Measurements from ENCODE around the gene PDPN.

PDPN gene

GRCh38 chr1:13583595-13583965 lies at the start of gene PDPN:
PDPN (plus strand) TSS chr1:13583832; CDS start chr1:13584034, 202 bp downstream.
- H3K36me3 ChIP-seq (ENCODE audit: control insufficient read depth in 1 of 2, insufficient read depth in 2 of 2, low read length in 2 of 2): no peaks in the 10 kb centered on the region
- H3K27me3 ChIP-seq (ENCODE audit: low read depth, low read length): peaks cover 10% of the 10 kb centered on the region
- peak within 1 kb of the TSS; percentile 64 to 70 for H3K4me3 ChIP-seq (ENCODE audit: low read depth in 1 of 2, low read length in 2 of 2)
- H3K27ac ChIP-seq (ENCODE audit: low read length): peak within 1 kb of the TSS; percentile 87
- no peaks in the 10 kb centered on the region for H3K4me1 ChIP-seq (ENCODE audit: control insufficient read depth in 1 of 2, insufficient read depth in 2 of 2, low read length in 2 of 2)
- no peaks in the 10 kb centered on the region for H3K9me3 ChIP-seq (ENCODE audit: control insufficient read depth in 1 of 2, low read length in 2 of 2)

GRCh38 chr1:13535227-13535626 lies 48.4 kb upstream of the PDPN start:
- Histone ChIP-seq H3K4me1 (ENCODE audit: control insufficient read depth in 1 of 2, insufficient read depth in 2 of 2, low read length in 2 of 2) (peaks cover 0 to 3% of the 10 kb centered on the region in 2 donors), H3K27me3 (ENCODE audit: low read depth, low read length) (no peaks in the 10 kb centered on the region), H3K4me3 (ENCODE audit: low read depth in 1 of 2, low read length in 2 of 2) (no peak overlapping the region), H3K9me3 (ENCODE audit: control insufficient read depth in 1 of 2, low read length in 2 of 2) (no peaks in the 10 kb centered on the region), H3K36me3 (ENCODE audit: control insufficient read depth in 1 of 2, insufficient read depth in 2 of 2, low read length in 2 of 2) (no peaks in the 10 kb centered on the region), H3K27ac (ENCODE audit: low read length) (no peak overlapping the region)

GRCh38 chr1:13536571-13536970 lies 47.1 kb upstream of the PDPN start:
- Histone ChIP-seq H3K27ac (ENCODE audit: low read length) (no peak overlapping the region), H3K27me3 (ENCODE audit: low read depth, low read length) (no peaks in the 10 kb centered on the region), H3K4me1 (ENCODE audit: control insufficient read depth in 1 of 2, insufficient read depth in 2 of 2, low read length in 2 of 2) (peaks cover 0 to 16% of the 10 kb centered on the region in 2 donors), H3K9me3 (ENCODE audit: control insufficient read depth in 1 of 2, low read length in 2 of 2) (no peaks in the 10 kb centered on the region), H3K36me3 (ENCODE audit: control insufficient read depth in 1 of 2, insufficient read depth in 2 of 2, low read length in 2 of 2) (no peaks in the 10 kb centered on the region), H3K4me3 (ENCODE audit: low read depth in 1 of 2, low read length in 2 of 2) (no peak overlapping the region)

DNA sequence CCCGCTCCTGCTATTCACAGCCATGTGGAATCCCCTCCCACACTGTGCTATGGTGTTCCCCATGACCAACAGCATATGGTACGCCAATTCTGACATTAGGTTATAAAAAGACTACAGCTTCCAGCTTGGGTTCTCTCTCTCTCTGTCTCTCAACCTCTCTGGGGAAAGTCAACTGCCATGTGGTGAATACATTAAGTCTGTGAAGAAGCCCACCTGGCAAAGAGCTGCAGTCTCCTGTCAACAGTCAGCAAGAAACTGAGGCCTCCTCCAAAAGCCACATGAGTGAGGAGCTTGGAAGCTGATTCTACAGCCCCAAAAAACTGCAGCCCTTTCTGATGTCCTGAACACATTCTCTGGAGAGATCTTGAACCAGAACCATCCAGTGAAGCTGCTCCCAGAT lies 44.8 kb upstream of the PDPN start:
- H3K27ac ChIP-seq (ENCODE audit: low read length): no peak overlapping the region
- no peaks in the 10 kb centered on the region for H3K27me3 ChIP-seq (ENCODE audit: low read depth, low read length)
- H3K9me3 ChIP-seq (ENCODE audit: control insufficient read depth in 1 of 2, low read length in 2 of 2): no peaks in the 10 kb centered on the region
- H3K4me1 ChIP-seq (ENCODE audit: control insufficient read depth in 1 of 2, insufficient read depth in 2 of 2, low read length in 2 of 2): peaks cover 3 to 21% of the 10 kb centered on the region in 2 donors
- no peak overlapping the region for H3K4me3 ChIP-seq (ENCODE audit: low read depth in 1 of 2, low read length in 2 of 2)
- H3K36me3 ChIP-seq (ENCODE audit: control insufficient read depth in 1 of 2, insufficient read depth in 2 of 2, low read length in 2 of 2): no peaks in the 10 kb centered on the region

DNA sequence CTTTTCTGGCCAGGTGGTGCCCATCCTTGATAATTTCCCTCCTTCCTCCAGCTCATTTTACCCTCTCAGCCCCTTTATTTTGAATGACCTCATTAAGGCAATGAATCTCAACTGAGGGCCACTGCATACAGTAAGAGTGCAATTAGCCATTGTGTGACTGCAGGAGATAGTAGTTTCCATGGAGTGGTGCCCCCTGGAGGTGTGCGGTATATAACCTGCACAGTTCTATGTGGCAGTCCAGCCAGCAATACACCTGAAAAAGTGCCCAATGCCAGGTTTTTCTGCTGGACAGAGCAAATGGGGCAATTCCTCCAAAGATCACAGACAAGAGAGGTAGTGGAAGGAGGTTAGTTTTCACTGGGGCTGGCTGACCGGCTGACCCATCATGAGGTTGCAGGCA lies 43.9 kb upstream of the PDPN start:
- no peaks in the 10 kb centered on the region for H3K9me3 ChIP-seq (ENCODE audit: control insufficient read depth in 1 of 2, low read length in 2 of 2)
- no peak overlapping the region for H3K27ac ChIP-seq (ENCODE audit: low read length)
- H3K4me3 ChIP-seq (ENCODE audit: low read depth in 1 of 2, low read length in 2 of 2): no peak overlapping the region
- H3K36me3 ChIP-seq (ENCODE audit: control insufficient read depth in 1 of 2, insufficient read depth in 2 of 2, low read length in 2 of 2): no peaks in the 10 kb centered on the region
- H3K4me1 ChIP-seq (ENCODE audit: control insufficient read depth in 1 of 2, insufficient read depth in 2 of 2, low read length in 2 of 2): peaks cover 3 to 28% of the 10 kb centered on the region in 2 donors
- no peaks in the 10 kb centered on the region for H3K27me3 ChIP-seq (ENCODE audit: low read depth, low read length)

- no peaks in the 10 kb centered on the region for H3K9me3 ChIP-seq (ENCODE audit: control insufficient read depth in 1 of 2, low read length in 2 of 2)
- H3K4me3 ChIP-seq (ENCODE audit: low read depth in 1 of 2, low read length in 2 of 2): no peak overlapping the region
- peaks cover 3 to 25% of the 10 kb centered on the region in 2 donors for H3K4me1 ChIP-seq (ENCODE audit: control insufficient read depth in 1 of 2, insufficient read depth in 2 of 2, low read length in 2 of 2)
- no peaks in the 10 kb centered on the region for H3K36me3 ChIP-seq (ENCODE audit: control insufficient read depth in 1 of 2, insufficient read depth in 2 of 2, low read length in 2 of 2)
- no peak overlapping the region for H3K27ac ChIP-seq (ENCODE audit: low read length)
- no peaks in the 10 kb centered on the region for H3K27me3 ChIP-seq (ENCODE audit: low read depth, low read length)
Observed at GRCh38 chr1:13540866-13541265, 42.8 kb upstream of the PDPN start.

DNA sequence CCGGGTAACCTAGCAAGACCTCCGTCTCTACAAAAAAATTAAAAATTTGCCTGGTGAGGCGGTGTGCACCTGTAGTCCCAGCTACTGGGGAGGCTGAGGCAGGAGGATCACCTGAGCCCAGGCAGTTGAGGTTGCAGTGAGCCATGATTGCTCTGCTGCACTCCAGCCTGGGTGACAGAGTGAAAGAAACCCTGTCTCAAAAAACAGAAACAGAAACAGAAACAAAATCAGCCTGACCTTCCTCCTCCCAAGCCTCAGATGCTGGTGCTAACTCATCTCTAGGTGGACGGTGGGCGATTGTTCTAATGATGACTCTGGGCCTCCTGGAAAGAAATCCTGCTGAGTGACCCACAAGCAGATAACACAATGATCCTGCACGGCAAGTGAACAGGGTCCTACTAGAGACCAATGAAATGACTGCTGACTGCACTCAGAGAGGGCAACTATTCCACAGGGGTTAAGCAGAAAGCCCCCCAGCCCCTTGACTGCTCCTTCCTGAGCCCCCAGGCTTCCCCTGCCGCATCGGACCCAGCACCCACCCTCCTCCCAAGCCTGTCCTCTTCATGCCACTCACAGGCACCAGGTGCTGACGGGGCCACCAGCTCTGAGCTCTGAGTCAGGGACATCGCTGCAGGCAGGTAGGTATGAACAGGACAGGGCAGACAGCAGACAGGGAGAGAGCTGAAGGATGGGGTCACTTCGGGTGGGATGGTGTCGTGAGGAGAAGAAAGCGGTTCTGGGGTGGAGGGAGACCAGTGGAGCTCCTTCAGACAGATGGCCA lies 42.0 kb upstream of the PDPN start:
- Histone ChIP-seq H3K4me1 (ENCODE audit: control insufficient read depth in 1 of 2, insufficient read depth in 2 of 2, low read length in 2 of 2) (peaks cover 3 to 25% of the 10 kb centered on the region in 2 donors), H3K27ac (ENCODE audit: low read length) (no peak overlapping the region), H3K36me3 (ENCODE audit: control insufficient read depth in 1 of 2, insufficient read depth in 2 of 2, low read length in 2 of 2) (no peaks in the 10 kb centered on the region), H3K27me3 (ENCODE audit: low read depth, low read length) (no peaks in the 10 kb centered on the region), H3K4me3 (ENCODE audit: low read depth in 1 of 2, low read length in 2 of 2) (no peak overlapping the region), H3K9me3 (ENCODE audit: control insufficient read depth in 1 of 2, low read length in 2 of 2) (no peaks in the 10 kb centered on the region)

GRCh38 chr1:13543451-13544220 lies 40.0 kb upstream of the PDPN start:
- Histone ChIP-seq H3K4me3 (ENCODE audit: low read depth in 1 of 2, low read length in 2 of 2) (peak overlapping the region in 1 of 2 donors; percentile 10), H3K36me3 (ENCODE audit: control insufficient read depth in 1 of 2, insufficient read depth in 2 of 2, low read length in 2 of 2) (no peaks in the 10 kb centered on the region), H3K9me3 (ENCODE audit: control insufficient read depth in 1 of 2, low read length in 2 of 2) (no peaks in the 10 kb centered on the region), H3K4me1 (ENCODE audit: control insufficient read depth in 1 of 2, insufficient read depth in 2 of 2, low read length in 2 of 2) (peaks cover 3 to 25% of the 10 kb centered on the region in 2 donors), H3K27me3 (ENCODE audit: low read depth, low read length) (no peaks in the 10 kb centered on the region), H3K27ac (ENCODE audit: low read length) (peak overlapping the region; percentile 16)

- Histone ChIP-seq H3K4me3 (ENCODE audit: low read depth in 1 of 2, low read length in 2 of 2) (peak overlapping the region in 1 of 2 donors; percentile 10), H3K4me1 (ENCODE audit: control insufficient read depth in 1 of 2, insufficient read depth in 2 of 2, low read length in 2 of 2) (peaks cover 3 to 25% of the 10 kb centered on the region in 2 donors), H3K36me3 (ENCODE audit: control insufficient read depth in 1 of 2, insufficient read depth in 2 of 2, low read length in 2 of 2) (no peaks in the 10 kb centered on the region), H3K27me3 (ENCODE audit: low read depth, low read length) (no peaks in the 10 kb centered on the region), H3K9me3 (ENCODE audit: control insufficient read depth in 1 of 2, low read length in 2 of 2) (no peaks in the 10 kb centered on the region), H3K27ac (ENCODE audit: low read length) (no peak overlapping the region)
Observed at GRCh38 chr1:13544221-13544556, 39.4 kb upstream of the PDPN start.

- Histone ChIP-seq H3K27ac (ENCODE audit: low read length) (no peak overlapping the region), H3K4me1 (ENCODE audit: control insufficient read depth in 1 of 2, insufficient read depth in 2 of 2, low read length in 2 of 2) (peaks cover 3 to 12% of the 10 kb centered on the region in 2 donors)
Observed at GRCh38 chr1:13546791-13547190, 36.8 kb upstream of the PDPN start.

GRCh38 chr1:13548281-13548680 lies 35.4 kb upstream of the PDPN start:
- no peaks in the 10 kb centered on the region for H3K9me3 ChIP-seq (ENCODE audit: control insufficient read depth in 1 of 2, low read length in 2 of 2)
- H3K4me3 ChIP-seq (ENCODE audit: low read depth in 1 of 2, low read length in 2 of 2): no peak overlapping the region
- peaks cover 3 to 11% of the 10 kb centered on the region in 2 donors for H3K4me1 ChIP-seq (ENCODE audit: control insufficient read depth in 1 of 2, insufficient read depth in 2 of 2, low read length in 2 of 2)
- H3K27ac ChIP-seq (ENCODE audit: low read length): no peak overlapping the region
- H3K36me3 ChIP-seq (ENCODE audit: control insufficient read depth in 1 of 2, insufficient read depth in 2 of 2, low read length in 2 of 2): no peaks in the 10 kb centered on the region
- H3K27me3 ChIP-seq (ENCODE audit: low read depth, low read length): no peaks in the 10 kb centered on the region

More at GRCh38 chr1:13546791-13547190, 36.8 kb upstream of the PDPN start:
- Histone ChIP-seq H3K27me3 (ENCODE audit: low read depth, low read length) (no peaks in the 10 kb centered on the region), H3K36me3 (ENCODE audit: control insufficient read depth in 1 of 2, insufficient read depth in 2 of 2, low read length in 2 of 2) (no peaks in the 10 kb centered on the region), H3K9me3 (ENCODE audit: control insufficient read depth in 1 of 2, low read length in 2 of 2) (no peaks in the 10 kb centered on the region), H3K4me3 (ENCODE audit: low read depth in 1 of 2, low read length in 2 of 2) (no peak overlapping the region)
